ENCODE data around the gene TMOD2.
"Not testable (repeated sequence)": the region's sequence is repeated elsewhere in the genome, so short reads cannot be mapped to it uniquely, and the experiment has no call there.

The TMOD2 gene

GRCh38 chr15:51775967-51776816 lies 24.8 kb downstream of the TMOD2 start:
- peak; percentile 72 for DNase-seq

- peak; percentile 84 for DNase-seq
Observed at GRCh38 chr15:51776952-51777569, 25.7 kb downstream of the TMOD2 start.

- DNase-seq: no peak
Observed at GRCh38 chr15:51780636-51781035, 29.2 kb downstream of the TMOD2 start.

- DNase-seq: no peak
Observed at GRCh38 chr15:51781506-51781905, 30.1 kb downstream of the TMOD2 start.

- DNase-seq: no peak
Observed at GRCh38 chr15:51782357-51782896, 31.0 kb downstream of the TMOD2 start.

GRCh38 chr15:51783967-51784366 lies 32.6 kb downstream of the TMOD2 start:
- DNase-seq: no peak

GRCh38 chr15:51787130-51787529 lies 35.7 kb downstream of the TMOD2 start:
- DNase-seq: not testable (repeated sequence)

GRCh38 chr15:51792474-51792873 lies 41.1 kb downstream of the TMOD2 start:
- not testable (repeated sequence) for DNase-seq

- no peak for DNase-seq
Observed at GRCh38 chr15:51793521-51794305, 42.3 kb downstream of the TMOD2 start.

GRCh38 chr15:51796847-51797401 lies 45.5 kb downstream of the TMOD2 start:
- peak; percentile 32 for DNase-seq

- no peak for DNase-seq
Observed at GRCh38 chr15:51798281-51798680, 46.9 kb downstream of the TMOD2 start.

- no peak for DNase-seq
Observed at GRCh38 chr15:51799282-51800252, 48.2 kb downstream of the TMOD2 start.

GRCh38 chr15:51801391-51801835 lies 50.0 kb downstream of the TMOD2 start:
- peak; percentile 46 for DNase-seq

GRCh38 chr15:51802593-51802992 lies 51.2 kb downstream of the TMOD2 start:
- no peak for DNase-seq

GRCh38 chr15:51803965-51804364 lies 52.6 kb downstream of the TMOD2 start:
- DNase-seq: no peak

- DNase-seq: no peak
Observed at GRCh38 chr15:51806123-51806522, 54.7 kb downstream of the TMOD2 start.

GRCh38 chr15:51809457-51809856 lies 58.1 kb downstream of the TMOD2 start:
- DNase-seq: no peak

- DNase-seq: no peak
Observed at GRCh38 chr15:51812598-51812997, 61.2 kb downstream of the TMOD2 start.

- DNase-seq: no peak
Observed at GRCh38 chr15:51814606-51815005, 63.2 kb downstream of the TMOD2 start.

- DNase-seq: no peak
Observed at GRCh38 chr15:51816611-51817010, 65.2 kb downstream of the TMOD2 start.

GRCh38 chr15:51818150-51818549 lies 66.8 kb downstream of the TMOD2 start:
- no peak for DNase-seq

GRCh38 chr15:51825698-51826097 lies 74.3 kb downstream of the TMOD2 start:
- no peak for DNase-seq
